Measurements from ENCODE around the gene PGBD5. TPM values are rescaled to one million over a fixed set of nuclear protein-coding genes. Genes with fewer than 3 reads are reported as not detected.

Gene PGBD5
- total RNA-seq, 2 experiments from 2014 or later: not detected

DNA sequence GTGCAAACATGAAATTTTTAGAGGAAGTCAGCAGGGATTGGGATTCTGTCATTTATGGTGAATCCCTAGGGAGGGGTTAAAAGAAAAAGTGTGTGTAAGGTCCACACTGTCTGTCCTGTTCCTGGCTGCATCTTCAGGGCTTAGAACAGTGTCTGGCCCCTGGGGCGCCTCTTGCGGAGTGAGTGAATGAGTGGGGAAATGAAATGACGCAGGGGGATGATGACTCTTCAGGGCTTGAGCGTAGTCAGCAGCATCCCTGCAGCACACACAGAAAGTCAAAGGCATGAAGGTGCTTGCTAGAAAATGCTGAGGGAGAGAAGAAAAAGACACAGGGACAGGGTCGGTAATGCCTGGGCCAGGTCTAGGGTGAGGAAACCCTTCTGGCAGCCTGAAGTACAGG lies 57.8 kb downstream of the PGBD5 start:
- Mint-ChIP-seq H3K4me1 (ENCODE audit: low read depth) (no peaks in the 10 kb centered on the region), H3K36me3 (ENCODE audit: low read depth) (no peaks in the 10 kb centered on the region), H3K4me3 (no peak overlapping the region), H3K27ac (no peak overlapping the region), H3K27me3 (peaks cover 4% of the 10 kb centered on the region), H3K9me3 (no peaks in the 10 kb centered on the region)
- no peak for DNase-seq
- TF ChIP-seq, protein P1, sequence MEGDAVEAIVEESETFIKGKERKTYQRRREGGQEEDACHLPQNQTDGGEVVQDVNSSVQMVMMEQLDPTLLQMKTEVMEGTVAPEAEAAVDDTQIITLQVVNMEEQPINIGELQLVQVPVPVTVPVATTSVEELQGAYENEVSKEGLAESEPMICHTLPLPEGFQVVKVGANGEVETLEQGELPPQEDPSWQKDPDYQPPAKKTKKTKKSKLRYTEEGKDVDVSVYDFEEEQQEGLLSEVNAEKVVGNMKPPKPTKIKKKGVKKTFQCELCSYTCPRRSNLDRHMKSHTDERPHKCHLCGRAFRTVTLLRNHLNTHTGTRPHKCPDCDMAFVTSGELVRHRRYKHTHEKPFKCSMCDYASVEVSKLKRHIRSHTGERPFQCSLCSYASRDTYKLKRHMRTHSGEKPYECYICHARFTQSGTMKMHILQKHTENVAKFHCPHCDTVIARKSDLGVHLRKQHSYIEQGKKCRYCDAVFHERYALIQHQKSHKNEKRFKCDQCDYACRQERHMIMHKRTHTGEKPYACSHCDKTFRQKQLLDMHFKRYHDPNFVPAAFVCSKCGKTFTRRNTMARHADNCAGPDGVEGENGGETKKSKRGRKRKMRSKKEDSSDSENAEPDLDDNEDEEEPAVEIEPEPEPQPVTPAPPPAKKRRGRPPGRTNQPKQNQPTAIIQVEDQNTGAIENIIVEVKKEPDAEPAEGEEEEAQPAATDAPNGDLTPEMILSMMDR (IDR thresholded peaks at IDR 0.05): no peak
- intact Hi-C loops (cut with micrococcal nuclease): no loop called here
- ATAC-seq: no peak
- ChIA-PET CTCF (no interaction called here), POLR2A (no interaction called here)

DNA sequence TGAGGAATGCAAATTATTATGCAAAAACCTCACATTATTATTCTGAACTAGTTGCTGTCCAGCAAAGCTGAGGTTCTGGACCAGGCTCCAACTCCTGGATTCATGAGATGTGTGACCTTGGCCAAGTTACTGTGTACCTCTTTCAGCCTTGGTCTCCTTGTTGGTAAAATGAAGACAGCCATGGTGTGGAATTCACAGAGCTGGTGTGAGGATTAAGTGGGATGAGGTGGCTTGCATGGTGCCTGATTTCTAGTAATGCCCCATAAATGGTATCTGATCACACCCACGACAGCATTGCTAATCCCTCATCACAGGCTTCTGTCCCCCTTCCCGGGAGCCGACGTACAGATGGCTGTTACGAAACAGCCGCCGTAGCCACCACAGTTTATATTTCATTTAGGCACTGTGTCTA lies 59.6 kb downstream of the PGBD5 start:
- no peaks in the 10 kb centered on the region for H3K9me3 Mint-ChIP-seq
- intact Hi-C loops (cut with micrococcal nuclease): no loop called here
- CTCF ChIA-PET: no interaction called here

DNA sequence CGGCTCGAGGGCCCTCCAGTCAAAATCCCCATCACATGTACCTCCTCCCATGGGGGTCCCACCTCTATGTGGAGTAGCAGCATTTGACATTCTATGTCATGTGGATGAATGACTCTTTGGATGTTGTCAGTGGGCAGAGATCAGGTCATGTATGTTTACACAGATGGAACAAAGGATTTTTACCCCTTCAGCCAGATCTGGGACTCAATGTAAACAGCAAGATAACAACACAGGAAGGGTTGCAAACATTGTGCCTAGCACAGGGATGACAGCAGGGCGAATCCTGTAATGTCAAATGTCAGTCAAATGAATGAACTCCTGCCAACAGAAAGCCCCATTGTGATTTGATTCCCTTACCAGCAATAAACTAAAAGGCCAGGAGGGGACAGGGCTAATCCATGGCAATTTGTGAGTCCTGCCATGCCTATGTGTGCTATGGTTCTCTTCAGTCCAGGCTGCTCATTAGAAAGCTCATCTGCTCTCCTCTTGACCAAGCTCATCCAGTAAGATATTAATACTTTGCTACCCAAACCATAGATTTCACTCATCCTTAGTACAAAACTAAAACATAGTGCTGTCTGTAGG lies 60.3 kb downstream of the PGBD5 start:
- H3K27ac Mint-ChIP-seq: no peak overlapping the region
- TF ChIP-seq, protein P1 (IDR thresholded peaks at IDR 0.05): no peak
- DNase-seq (no peak), ATAC-seq (no peak)
- peaks cover 4% of the 10 kb centered on the region for H3K27me3 Mint-ChIP-seq
- no peaks in the 10 kb centered on the region for H3K4me1 Mint-ChIP-seq (ENCODE audit: low read depth)
- ChIA-PET CTCF (no interaction called here), POLR2A (no interaction called here)
- H3K36me3 Mint-ChIP-seq (ENCODE audit: low read depth): no peaks in the 10 kb centered on the region
- H3K4me3 Mint-ChIP-seq: no peak overlapping the region
- H3K9me3 Mint-ChIP-seq: no peaks in the 10 kb centered on the region
- intact Hi-C loops (cut with micrococcal nuclease): no loop called here

More for the DNA sequence above, 59.6 kb downstream of the PGBD5 start:
- Mint-ChIP-seq H3K4me1 (ENCODE audit: low read depth) (no peaks in the 10 kb centered on the region), H3K27me3 (peaks cover 4% of the 10 kb centered on the region), H3K27ac (no peak overlapping the region), H3K36me3 (ENCODE audit: low read depth) (no peaks in the 10 kb centered on the region), H3K4me3 (no peak overlapping the region)
- POLR2A ChIA-PET: no interaction called here
- TF ChIP-seq, protein P1 (IDR thresholded peaks at IDR 0.05): no peak
- no peak for ATAC-seq
- no peak for DNase-seq

DNA sequence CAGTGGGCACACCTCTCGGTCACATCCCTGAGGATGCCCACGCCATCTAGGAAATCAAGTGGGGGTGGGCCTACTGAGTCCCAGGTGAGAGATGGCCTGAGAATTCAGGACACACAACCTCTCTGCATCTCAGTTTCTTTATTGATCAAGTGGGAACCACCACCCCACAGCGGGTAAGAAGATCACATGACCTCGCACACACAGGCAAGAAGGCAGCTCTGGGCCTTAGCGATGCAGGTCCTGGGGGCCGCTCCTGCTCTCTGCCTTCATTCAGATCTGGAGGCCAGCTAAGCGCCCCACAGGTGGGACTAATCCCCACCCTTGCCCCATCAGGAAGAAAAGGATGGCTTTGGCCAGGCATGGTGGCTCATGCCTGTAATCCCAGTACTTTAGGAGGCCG lies 63.2 kb downstream of the PGBD5 start:
- Mint-ChIP-seq H3K4me3 (no peak overlapping the region), H3K36me3 (ENCODE audit: low read depth) (no peaks in the 10 kb centered on the region), H3K4me1 (ENCODE audit: low read depth) (no peaks in the 10 kb centered on the region), H3K9me3 (no peaks in the 10 kb centered on the region), H3K27me3 (peaks cover 4% of the 10 kb centered on the region), H3K27ac (no peak overlapping the region)
- CTCF ChIA-PET: no interaction called here
- DNase-seq: no peak
- intact Hi-C loops (cut with micrococcal nuclease): no loop called here
- TF ChIP-seq, protein P1 (IDR thresholded peaks at IDR 0.05): no peak
- ATAC-seq: no peak
- POLR2A ChIA-PET: no interaction called here

DNA sequence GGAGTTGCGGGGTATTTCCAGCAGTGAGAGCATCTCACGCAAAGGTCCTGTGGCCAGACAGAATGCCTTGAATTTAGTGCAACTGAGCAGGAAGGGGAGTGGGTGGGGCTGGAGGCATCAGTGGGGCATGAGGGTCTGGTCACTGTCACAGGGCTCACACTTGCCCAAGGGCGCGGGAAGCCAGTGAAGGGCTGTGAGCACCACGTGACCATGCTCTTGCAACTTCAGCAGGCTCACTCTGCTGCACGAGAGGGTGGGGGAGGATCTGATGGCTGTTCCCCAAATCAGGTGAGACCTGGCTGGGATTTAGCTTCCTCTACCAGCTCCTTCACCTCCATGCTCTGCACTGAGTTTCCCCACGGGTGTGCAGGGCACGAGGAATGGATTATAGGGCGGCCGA lies 64.2 kb downstream of the PGBD5 start:
- Mint-ChIP-seq H3K4me1 (ENCODE audit: low read depth) (no peaks in the 10 kb centered on the region), H3K36me3 (ENCODE audit: low read depth) (no peaks in the 10 kb centered on the region), H3K9me3 (no peaks in the 10 kb centered on the region), H3K27ac (no peak overlapping the region), H3K4me3 (no peak overlapping the region), H3K27me3 (peaks cover 2% of the 10 kb centered on the region)
- ChIA-PET CTCF (no interaction called here), POLR2A (no interaction called here)
- TF ChIP-seq, protein P1 (IDR thresholded peaks at IDR 0.05): no peak
- no peak for ATAC-seq
- DNase-seq: no peak
- intact Hi-C loops (cut with micrococcal nuclease): no loop called here
